ENCODE data around the gene MBP. TPM values are rescaled to one million over a fixed set of nuclear protein-coding genes. Genes with fewer than 3 reads are reported as not detected.

Gene MBP
- total and polyA plus RNA-seq, 2 of the 4 experiments (the other 2 are of a cell fraction), result 0.72 to 0.90 TPM

GRCh38 chr18:77079088-77079487, 53.5 kb downstream of the MBP start:
- Histone ChIP-seq H2AK9ac (replicated peaks; ENCODE audit: low read depth, low read length, poor library complexity) (no peak overlapping the region), H3K4me2 (ENCODE audit: low read depth, low read length) (no peak overlapping the region), H3K27ac (ENCODE audit: insufficient read depth, low read length) (no peak overlapping the region), H3K9me3 (ENCODE audit: control insufficient read depth, insufficient read depth, low read length) (no peaks in the 10 kb centered on the region), H4K20me1 (ENCODE audit: insufficient read depth, low read length) (no peaks in the 10 kb centered on the region), H3K23ac (ENCODE audit: low read depth, low read length) (no peak overlapping the region), H2BK15ac (ENCODE audit: low read depth, low read length) (peak overlapping the region; percentile 46), H3K4me1 (ENCODE audit: control insufficient read depth, insufficient read depth, low read length) (peaks cover 18% of the 10 kb centered on the region), H3K79me1 (ENCODE audit: low read depth in 1 of 2, low read length in 2 of 2) (peaks cover 0 to 11% of the 10 kb centered on the region in 2 experiments; a peak in 1 of 4 replicates), H4K91ac (ENCODE audit: insufficient read depth, low read depth, low read length) (peak overlapping the region; percentile 68), H3K9me1 (ENCODE audit: insufficient read depth, low read length) (peaks cover 10% of the 10 kb centered on the region), H4K5ac (ENCODE audit: low read depth, low read length) (peak overlapping the region; percentile 38), H4K8ac (ENCODE audit: low read depth in 2 of 2, low read length in 2 of 2) (peak overlapping the region; percentile 14 to 73; a peak in 2 of 4 replicates), H3K4me3 (ENCODE audit: insufficient read depth, low read depth, low read length) (no peak overlapping the region), H3K56ac (ENCODE audit: extremely low read depth, insufficient read depth, low read length) (no peak overlapping the region), H2BK20ac (ENCODE audit: low read depth, low read length) (peak overlapping the region; percentile 71), H2AFZ (replicated peaks; ENCODE audit: low read length, poor library complexity) (peak overlapping the region; percentile 9), H3K4ac (ENCODE audit: low read depth, low read length) (peak overlapping the region; percentile 79; the same call in 1 of the 2 replicates), H3K36me3 (ENCODE audit: control insufficient read depth, insufficient read depth, low read length) (no peaks in the 10 kb centered on the region), H2BK120ac (ENCODE audit: low read depth, low read length) (peak overlapping the region; percentile 87; the same call in 1 of the 2 replicates), H3K18ac (ENCODE audit: low read depth, low read length) (peak overlapping the region; percentile 14; the same call in 1 of the 2 replicates), H2BK5ac (ENCODE audit: low read depth, low read length, poor library complexity, severe bottlenecking) (peak overlapping the region; percentile 52), H3K14ac (replicated peaks; ENCODE audit: low read depth, low read length) (peak overlapping the region; percentile 26; the same call in 1 of the 2 replicates), H3K9ac (ENCODE audit: low read depth, low read length) (no peak overlapping the region), H3K27me3 (ENCODE audit: control insufficient read depth, insufficient read depth, low read length) (no peaks in the 10 kb centered on the region), H2AK5ac (ENCODE audit: low read depth, low read length) (peak overlapping the region; percentile 89)
- in situ Hi-C loops (cut with MboI; ENCODE audit: low sequenced_read_pairs) (no loop called here), intact Hi-C loops (cut with micrococcal nuclease) (no loop called here), dilution Hi-C loops (cut with HindIII; ENCODE audit: low sequenced_read_pairs, unreplicated experiment) (no loop called here)
- POLR2A ChIA-PET (ENCODE audit: unreplicated experiment), result no interaction called here
- CTCF ChIA-PET, result no interaction called here
- DNase-seq (no peak), ATAC-seq (ENCODE audit: low read depth) (no peak)
- 100% methylated on average over 1 of the region's 6 CpGs; no CpG with 5 or more reads in 1 of the 2 experiments for WGBS, 2 experiments (ENCODE audit: extremely low coverage in 2 of 2, insufficient read length in 1 of 2)
- no peak for TF ChIP-seq MAZ (IDR thresholded peaks at IDR 0.05; ENCODE audit: borderline replicate concordance, low read depth, low read length)
- TF ChIP-seq RAD21 (IDR thresholded peaks at IDR 0.05; ENCODE audit: low read length), result no peak
- TF ChIP-seq NFE2L2 (IDR thresholded peaks at IDR 0.05; ENCODE audit: low read depth, low read length), result no peak
- TF ChIP-seq RFX5 (IDR thresholded peaks at IDR 0.05; ENCODE audit: low read depth, low read length), result no peak
- TF ChIP-seq CEBPB (IDR thresholded peaks at IDR 0.05; ENCODE audit: low read depth, low read length), result no peak
- no peak for TF ChIP-seq CTCF (conservative IDR thresholded peaks at IDR 0.05; ENCODE audit: low read depth, low read length)
- no TSS peak for BruUV-seq (replicated peaks)

All from IMR-90 (cell line).